HG03520 (cell line): ENCODE results near the gene CREB3L2.

ENCODE experiments used
- ATAC-seq: cut with Tn5 transposase; IDR thresholded peaks from one replicate; pipeline ENCODE4 v1.9.1; 2021; ENCODE audit warnings: mild to moderate bottlenecking, moderate library complexity; ENCODE audit not compliant: unreplicated experiment

The CREB3L2 gene

DNA sequence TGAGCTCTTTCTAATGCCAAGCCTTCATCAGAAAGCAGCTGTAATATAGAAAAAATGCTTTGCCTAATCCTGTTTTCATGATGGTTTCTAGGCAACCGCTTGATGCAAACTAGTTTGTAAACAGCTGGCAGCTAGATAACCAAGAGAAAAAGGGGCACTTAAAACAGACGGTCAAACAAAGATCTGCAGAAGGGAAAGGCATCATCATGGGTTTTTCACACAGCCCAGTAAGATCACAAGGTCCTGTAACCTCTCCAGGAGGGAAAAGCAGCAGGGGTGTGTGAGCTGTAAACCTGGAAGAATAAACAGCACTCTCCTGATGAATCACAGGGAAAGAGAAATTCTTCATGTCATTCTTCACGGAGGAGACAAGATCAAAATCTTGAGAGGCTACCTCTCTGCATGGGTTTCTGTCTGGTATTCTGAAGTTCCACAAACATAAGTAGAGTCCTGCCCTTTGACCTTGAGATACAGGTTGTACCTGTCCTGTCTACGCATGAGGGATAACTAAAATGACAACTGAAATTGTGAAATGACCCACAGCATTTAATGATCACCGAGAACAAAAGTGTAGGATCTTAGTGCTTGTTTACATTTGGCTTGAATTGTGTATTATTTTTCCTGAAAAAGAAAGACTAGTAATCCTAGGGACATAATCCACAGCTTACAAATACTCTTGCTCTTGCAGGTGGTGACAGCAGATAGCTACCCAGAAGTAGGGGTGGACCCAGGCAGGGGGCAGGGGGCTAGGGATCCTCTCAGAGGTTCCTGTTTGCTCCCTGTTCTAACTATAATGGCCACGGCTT lies 48.0 kb downstream of the CREB3L2 start:
- ATAC-seq, result peak; percentile 46

DNA sequence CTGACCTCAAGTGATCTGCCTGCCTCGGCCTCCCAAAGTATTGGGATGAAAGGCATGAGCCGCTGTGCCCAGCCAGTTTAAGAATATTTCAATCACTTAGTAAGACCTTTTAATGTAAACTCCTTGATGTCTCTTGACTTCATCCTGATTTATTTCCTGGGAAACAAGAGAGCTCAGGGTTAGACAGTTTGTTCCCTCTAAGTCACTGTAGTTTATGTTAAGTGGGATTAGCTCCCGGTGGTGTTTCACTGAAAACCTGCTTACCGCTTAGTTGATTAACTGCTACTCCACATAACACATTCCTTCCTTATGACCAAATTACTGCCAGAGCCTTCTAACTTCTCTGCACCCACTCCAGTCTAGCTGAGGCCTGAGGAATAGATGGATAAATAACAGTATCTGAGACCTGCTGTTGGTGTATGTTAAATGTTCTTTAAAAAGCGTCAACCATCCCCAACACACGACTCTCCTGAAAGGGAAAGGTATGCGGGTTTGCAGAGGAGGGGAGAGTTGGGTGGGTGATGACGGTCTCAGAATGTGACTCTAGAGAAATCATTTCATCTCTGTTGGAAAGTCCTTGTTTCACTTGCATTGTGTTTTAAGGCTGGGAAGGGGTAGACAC lies 48.7 kb downstream of the CREB3L2 start:
- ATAC-seq, result no peak

DNA sequence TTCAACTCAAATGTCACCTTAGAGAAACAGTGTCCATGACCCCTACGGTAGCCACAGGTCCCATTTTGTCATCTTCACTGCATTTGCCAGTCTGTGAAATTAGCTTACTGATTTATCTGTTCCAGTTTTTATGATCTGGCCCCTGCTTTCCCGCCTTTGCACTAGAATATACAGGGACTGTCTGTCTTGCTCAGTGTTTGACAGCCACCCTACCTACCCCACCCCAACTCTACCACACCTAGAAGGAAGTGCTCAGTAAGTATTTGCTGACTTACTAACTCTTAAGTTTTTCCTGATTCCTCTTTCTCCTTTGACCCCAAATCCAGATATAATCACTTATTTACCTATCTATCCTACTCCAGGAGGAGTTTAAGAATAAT lies 49.5 kb downstream of the CREB3L2 start:
- ATAC-seq, result no peak

DNA sequence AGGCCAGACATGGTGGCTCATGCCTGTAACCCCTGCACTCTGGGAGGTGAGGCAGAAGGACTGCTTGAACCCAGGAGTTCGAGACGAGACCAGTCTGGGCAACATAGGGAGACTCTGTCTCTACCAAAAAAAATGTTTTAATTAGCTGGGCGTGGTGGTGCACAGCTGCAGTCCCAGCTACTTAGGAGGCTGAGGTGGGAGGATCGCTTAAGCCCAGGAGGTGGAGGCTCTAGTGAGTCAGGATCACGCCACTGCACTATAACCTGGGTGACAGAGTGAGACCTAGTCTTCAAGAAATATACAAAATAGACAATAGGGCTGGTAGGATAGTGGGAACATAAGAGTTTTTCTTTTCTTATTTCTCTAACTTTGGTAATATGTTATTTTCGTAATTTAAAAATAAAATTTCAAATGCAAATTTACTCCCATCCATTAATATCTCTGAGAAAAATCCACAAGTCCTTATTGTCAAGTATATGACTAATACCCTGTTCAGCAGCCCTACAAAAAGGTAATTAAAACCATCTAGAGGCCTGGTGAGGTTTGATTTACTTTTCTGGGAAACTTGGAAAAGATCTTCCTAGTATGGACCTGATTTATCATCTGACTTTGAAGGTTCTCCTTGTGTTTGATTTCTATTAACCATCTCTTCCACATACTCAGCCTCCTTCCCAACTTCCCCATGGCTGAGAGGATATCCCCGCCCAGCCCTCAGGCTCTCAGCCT lies 50.0 kb downstream of the CREB3L2 start:
- ATAC-seq, result no peak

DNA sequence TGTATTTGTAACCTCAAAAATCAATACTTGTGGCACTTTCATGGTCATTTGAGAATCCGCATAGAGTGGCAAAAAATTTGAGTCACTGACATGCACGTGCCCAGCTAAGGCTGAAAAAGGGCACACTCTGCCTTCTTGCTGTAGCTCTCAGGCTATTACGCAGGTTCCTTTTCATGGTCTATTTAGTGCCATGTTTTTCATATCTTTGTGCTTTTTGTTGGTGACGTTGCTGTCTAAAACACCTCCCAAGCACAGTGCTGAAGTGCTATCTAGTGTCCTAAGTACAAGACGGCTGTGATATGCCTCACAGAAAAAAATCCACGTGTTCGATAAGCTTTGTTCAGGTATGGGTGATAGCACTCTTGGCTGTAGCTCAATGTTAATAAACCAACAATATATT lies 50.9 kb downstream of the CREB3L2 start:
- ATAC-seq, result no peak

DNA sequence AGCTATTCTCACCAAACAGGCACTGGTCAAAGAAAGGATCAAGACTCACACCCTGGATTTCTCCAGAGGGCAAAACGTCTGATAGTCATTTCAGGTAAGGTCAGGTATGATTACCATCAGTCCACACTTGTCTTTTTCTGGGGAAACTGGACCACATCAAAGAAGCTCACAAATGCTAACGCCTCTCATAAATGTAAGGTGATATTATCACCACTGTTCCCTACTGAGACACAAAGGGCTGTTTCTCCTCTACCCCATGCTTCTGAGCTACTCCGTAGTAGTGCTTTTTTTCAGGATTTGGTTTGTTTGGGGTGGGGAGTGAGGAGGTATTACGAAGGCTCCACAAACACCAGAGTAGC lies 51.6 kb downstream of the CREB3L2 start:
- ATAC-seq, result no peak

DNA sequence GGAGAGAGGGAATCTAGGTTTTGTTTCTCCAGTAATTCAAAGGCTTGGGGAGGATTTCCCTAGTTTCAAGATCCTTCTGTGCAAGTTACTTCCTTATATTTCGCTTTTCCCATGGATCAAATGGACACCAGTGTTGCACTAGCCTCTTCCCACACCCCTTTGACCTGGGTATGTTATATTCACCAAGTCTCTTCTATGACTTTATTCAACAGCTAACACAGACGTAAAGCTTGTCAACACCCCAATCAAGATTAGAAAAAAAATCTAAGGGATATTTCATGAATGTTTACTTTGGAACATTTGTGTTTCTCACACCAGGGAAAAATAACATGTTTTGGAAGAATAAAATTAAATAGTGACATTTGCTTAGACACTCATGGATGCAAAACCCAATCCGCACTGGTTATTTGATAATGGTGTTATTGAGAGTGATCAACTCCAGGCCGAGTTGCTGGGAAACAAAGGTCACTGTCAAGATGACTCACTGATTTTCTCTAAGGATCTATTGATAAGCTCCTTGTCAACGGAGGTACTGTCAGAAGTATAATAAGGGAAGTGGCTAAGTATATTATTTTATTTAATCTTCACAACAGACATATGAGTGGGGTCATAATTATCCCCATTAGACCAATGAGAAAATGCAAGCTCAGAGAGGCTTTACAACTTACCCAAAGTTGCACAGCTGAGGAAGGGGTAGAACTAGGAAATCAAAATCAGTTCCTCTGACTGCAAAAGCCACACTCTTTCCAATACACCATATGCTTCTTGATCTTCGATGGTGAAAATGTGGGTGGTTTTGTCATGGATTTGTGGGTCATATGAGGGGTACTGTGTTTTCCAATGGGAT lies 52.2 kb downstream of the CREB3L2 start:
- no peak for ATAC-seq

DNA sequence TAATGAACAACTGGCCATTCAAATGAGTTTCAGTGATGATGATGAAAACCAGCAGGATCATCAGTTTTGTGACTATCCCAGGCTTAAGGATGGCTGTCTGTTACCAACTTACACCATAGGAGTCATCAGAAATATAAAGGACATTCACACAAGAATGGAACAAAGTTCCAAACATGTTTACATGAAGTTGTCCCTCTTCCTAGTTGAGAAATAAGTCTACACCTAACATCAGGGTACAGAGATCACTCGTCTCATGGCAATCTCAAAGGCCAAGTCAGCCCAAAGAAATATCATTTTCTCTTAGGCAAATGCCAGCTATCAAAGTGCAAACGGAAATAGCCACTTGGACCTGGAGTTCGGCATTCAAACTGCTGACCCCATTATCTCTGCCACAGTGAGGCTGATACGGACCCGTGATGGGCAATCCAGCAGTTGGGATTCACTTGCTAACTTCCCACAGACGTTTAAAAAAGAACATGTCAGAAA lies 53.0 kb downstream of the CREB3L2 start:
- ATAC-seq, result no peak

DNA sequence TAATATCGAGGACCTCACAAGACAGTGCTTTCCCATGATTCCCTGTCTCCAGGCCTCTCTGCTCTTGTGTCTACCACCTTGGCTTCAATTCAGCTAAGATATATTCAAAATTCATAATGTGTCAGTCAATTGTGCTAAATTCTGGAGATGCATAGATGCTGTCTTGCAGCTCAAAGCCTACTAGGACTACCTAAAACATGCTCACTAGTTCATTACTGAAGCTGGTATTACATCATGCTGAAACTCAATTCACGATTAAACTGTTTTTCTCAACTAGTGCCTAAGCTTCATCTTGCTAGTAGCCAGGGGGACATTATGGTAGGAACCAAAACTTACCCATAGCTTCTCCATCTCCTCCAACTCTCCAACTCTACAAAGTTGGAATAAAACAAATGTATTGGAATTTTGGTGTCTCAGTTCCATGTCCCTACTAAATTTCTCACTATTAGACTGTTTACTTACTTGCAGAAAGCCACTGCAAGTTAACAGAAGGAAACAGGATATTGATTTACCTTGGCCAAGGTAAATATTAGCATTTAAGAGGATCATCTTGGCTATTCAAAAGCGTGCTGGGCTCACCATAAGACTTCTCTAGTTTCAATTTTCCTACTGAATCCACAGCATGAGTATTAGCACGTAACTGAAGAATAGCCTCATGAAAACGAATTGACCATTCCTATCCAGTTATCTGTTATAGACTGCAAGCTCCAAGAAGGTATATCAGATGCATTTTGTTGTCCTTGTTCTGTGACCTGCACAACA lies 53.6 kb downstream of the CREB3L2 start:
- no peak for ATAC-seq

DNA sequence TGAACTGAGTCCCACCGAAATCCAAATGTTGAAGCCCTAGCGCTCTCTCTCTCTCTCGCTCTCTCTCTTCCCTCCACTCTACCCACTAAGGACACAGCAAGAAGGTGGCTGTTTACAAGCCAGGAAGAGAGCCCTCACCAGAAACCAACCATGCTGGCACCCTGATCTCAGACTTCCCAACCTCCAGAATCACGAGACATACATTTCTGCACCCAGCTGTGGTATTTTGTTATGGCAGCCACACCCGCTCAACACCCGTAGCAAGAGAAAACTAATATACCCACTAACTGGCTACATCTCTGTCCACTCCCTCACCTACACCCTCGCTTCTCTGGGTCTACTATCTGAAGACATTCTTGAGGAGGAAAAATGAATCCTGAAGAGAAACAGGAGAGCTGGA lies 54.8 kb downstream of the CREB3L2 start:
- ATAC-seq, result no peak

DNA sequence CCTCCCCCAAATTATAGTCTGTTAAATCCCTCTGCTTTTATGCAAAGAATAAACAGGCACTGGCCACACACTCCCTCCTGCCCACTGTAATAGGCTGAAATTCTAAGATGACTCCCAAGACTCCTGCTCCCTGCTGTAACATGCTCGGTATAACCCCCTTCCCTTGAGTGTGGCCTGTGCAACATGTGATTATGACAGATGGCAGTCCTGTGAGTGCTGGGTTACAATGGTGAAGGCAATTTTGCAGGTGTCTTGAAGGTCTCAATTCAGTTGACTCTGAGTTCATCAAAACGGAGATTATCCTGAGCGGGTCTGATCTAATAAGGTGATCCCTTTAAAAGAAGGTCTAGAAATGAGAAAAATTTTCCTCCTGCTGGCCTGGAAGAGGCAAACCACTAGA lies 55.9 kb downstream of the CREB3L2 start:
- no peak for ATAC-seq

DNA sequence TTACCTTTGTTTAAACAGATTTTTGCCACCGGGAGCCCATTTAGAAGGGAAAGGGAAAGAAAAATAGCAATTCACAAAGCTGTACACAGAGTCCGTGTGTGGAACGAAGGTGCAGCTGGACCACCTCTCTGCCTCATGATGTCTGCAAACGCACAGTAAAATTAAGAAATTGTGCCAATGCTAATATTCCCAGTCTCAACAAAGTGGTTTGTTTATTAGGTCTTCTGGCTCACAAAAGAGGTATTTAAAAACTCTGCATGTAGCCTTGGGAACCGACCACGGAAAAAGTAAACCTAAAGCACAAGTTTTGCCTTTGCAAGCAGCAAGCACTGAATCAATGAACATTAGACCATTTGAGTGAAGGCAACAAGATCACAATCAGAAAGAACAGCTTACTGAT lies 57.7 kb downstream of the CREB3L2 start:
- ATAC-seq, result no peak

DNA sequence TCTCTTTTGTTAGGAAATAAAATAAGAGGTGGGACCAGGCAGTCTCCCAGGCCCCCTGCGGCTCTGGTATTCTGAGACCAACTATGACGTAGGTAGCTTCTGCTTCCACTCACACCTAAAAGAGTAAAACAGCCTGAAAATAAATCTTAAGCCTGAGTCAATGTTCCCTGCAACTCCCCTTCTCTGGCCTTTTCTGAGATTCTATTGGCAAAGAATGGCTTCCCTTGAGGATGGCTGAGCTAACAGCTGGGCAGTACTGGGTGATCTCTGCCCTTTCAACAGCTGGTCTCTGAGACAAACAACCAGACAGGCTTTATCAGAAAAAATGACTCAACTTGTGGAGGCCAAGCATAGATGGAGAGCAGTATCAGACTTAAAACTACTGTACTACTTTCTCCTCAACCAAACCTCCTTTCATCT lies 58.7 kb downstream of the CREB3L2 start:
- ATAC-seq, result no peak

DNA sequence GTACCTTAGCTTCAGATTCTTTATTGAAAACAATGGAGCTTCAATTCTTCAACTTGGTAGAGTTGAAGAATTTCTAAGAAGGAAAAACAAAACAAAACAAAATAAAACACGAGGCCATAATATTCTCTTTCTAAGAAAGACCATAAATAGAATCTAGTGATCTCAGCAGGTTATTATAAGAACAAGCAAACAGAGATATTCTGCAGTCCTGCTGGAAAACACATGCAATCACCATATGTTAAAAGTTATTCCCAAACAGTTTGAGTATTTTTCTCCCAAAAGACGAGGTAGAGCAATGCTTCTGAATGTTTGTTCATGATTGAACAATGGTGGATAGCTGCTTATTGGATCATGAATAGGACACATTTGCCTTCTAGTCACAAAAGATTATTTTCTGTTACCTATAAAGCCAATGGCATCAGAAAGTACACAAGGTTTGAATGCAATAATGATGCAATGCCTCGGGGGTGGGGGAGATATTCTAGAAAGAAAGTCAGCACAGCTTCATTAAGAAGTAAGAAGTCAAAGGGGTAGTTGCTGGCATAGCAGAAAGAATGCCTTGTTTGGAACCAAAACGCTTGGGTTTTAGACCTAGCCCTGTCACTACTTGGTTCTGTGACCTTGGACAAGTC lies 59.3 kb downstream of the CREB3L2 start:
- ATAC-seq, result no peak

DNA sequence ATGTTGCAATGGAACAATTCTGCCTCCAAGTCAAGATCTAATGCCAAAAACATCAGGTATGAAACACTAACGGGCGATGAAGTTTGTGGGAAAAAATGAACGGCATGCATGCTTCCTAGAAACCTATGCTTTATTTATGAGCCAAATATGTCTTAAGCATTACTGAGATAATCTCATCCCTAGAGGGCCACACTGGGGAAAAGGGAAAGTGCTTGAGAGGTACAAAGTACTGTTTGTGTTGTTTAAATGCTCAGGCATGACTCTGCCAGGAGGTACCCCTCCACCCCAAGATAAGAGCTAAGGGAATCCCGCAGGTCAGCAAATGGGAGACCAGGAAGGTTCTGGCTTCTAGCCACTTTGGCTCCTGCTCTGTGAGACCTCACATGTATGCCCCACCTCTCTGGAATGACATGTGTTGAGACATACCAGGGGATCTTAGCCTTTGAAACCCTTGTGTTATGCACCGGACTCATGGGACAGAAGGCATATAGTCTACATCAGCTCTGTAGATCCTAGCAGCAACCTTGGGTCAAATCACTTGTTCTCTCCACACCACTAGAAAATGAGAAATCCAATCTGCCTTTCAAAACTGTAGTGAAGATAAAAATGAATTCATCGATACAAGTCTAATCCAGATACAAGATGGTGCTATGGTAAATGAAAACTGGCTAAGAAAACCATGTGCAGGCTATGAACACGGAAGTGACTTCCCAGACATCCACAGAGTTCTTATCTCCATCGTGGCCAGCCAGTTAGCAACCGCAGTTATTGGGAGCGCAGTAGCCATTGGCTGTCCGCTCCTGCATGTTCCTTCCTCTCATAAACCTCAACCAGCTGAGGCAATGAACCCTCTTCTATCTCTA lies 61.0 kb downstream of the CREB3L2 start:
- ATAC-seq, result no peak

DNA sequence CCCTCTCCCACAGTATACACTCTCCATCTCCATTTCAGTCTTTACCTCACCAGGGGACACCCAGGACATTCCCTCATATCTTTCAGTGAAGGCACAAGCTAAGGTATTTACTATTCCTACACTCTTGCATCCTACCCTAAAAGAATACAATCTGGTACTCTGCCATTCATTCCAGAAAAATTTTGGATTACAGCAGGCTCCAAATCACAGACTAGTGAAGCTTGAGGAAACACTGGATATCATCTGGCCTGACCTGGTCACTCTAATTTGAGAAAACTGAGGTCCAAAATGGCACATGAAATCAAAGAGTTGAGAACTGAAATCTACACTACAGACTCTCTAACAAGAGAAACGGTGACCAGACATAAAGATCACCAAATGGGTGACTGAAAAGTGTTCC lies 61.7 kb downstream of the CREB3L2 start:
- ATAC-seq, result no peak

DNA sequence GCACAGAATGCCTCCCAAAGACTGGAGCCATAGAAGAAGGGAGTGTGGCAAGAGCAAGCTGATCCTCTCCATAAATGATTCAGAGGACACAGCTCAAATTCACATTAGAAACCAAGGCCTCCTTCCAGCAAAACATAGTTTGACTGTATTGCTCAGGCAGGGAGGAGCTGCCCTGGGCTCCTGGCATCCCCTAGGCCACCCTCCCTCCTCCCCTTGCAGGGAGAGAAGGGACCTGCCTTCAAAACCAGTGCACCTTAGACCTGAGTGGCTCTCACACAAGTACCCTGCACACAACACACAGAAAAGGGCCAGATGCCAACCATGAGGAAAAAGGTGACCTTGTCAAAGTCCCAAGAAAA lies 64.7 kb downstream of the CREB3L2 start:
- ATAC-seq, result no peak

DNA sequence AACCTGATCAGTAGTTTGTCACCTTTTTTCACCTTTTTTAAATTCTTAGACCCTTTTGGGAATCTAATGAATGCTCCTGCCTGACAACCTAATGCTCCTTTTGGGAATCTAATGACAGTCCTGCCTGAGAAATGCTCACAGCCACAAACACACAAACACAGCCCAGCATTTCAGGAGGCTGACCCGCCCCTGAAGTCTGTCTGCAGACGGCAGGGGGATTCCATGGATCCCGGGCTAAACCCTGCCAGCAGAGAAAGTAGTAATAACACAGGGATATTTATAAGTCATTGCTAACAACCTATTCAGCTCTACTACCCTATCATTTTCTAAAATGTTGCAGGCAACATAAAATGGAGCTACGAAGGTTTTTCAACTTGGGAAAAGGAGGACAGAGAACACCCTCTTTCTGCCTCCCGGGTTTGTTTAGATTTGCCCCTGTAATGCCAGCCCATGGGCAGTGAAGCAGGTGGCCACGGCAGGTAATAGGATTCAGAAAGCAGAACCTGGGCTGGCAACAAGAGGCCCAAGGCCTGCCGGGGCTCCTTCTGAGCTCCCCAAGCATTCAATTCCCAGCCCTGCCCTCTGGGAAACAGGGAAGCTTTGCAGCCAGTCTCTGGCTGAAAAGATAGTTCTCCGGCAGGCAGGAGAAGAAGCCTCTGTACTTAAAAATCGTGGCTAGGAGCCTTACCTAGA lies 65.2 kb downstream of the CREB3L2 start:
- ATAC-seq, result no peak
